Astrocyte of the cerebellum (primary cell): ENCODE measurements around the gene CAPN8.
"Not testable (repeated sequence)": the region's sequence is repeated elsewhere in the genome, so short reads cannot be mapped to it uniquely, and the experiment has no call there.

Experiments
- DNase-seq: peaks from one replicate; pipeline ENCODE4 v3.0.0-alpha.2; 2011; ENCODE audit warnings: low read depth
- H3K4me3 ChIP-seq: 2 replicates; pipeline ENCODE4 v1.5.1; 2011; ENCODE audit warnings: mild to moderate bottlenecking, low read depth, low read length, moderate library complexity
- CTCF ChIP-seq: IDR thresholded peaks from 2 replicates; pipeline ENCODE4 v1.5.1; 2012; ENCODE audit warnings: low read length, low read depth, moderate library complexity, mild to moderate bottlenecking; ENCODE audit errors: missing control alignments
- in situ Hi-C: cut with HindIII; loops from 2 replicates; pipeline ENCODE4 v1.10.0; 2017; ENCODE audit warnings: low sequenced_read_pairs

The CAPN8 gene

GRCh38 chr1:223519116-223519515 lies 146.4 kb downstream of the CAPN8 start:
- in situ Hi-C loops: no loop called here

GRCh38 chr1:223518553-223518952 lies 146.9 kb downstream of the CAPN8 start:
- H3K4me3 ChIP-seq, in situ Hi-C loops, DNase-seq: not testable (repeated sequence)

More at GRCh38 chr1:223519116-223519515, 146.4 kb downstream of the CAPN8 start:
- DNase-seq: no peak
- no peak for TF ChIP-seq CTCF
- no peak overlapping the region for H3K4me3 ChIP-seq

GRCh38 chr1:223515926-223516325 lies 149.6 kb downstream of the CAPN8 start:
- no peak for TF ChIP-seq CTCF
- no peak for DNase-seq
- in situ Hi-C loops: no loop called here

DNA sequence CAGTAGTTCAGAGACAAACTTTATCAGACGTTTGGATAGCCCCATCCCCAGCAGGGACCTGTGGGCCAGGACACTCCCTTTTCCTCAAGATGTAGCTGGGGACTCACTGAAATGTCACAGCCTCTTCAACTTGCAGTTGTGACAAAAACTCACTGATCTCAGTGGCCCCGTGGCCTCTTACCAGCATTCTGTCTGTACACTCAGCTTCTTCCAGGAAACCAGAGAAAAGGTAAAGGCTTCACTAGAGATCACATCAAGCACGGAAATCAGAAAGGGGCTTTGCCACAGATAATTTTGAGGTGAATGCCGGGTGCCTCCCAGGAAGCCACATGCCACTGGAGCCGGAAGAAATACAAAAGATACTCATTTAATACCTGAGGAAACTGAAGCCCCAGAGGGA lies 150.1 kb downstream of the CAPN8 start:
- H3K4me3 ChIP-seq: no peak overlapping the region
- TF ChIP-seq CTCF: no peak
- DNase-seq: no peak
- in situ Hi-C loops: no loop called here

More at GRCh38 chr1:223515926-223516325, 149.6 kb downstream of the CAPN8 start:
- H3K4me3 ChIP-seq: no peak overlapping the region

- DNase-seq: no peak
- in situ Hi-C loops: no loop called here
- H3K4me3 ChIP-seq: no peak overlapping the region
- TF ChIP-seq CTCF: no peak
Measured at GRCh38 chr1:223514644-223515043, 150.9 kb downstream of the CAPN8 start.

GRCh38 chr1:223513309-223513708 lies 152.2 kb downstream of the CAPN8 start:
- no peak overlapping the region for H3K4me3 ChIP-seq
- in situ Hi-C loops: no loop called here
- DNase-seq: no peak
- TF ChIP-seq CTCF: no peak

GRCh38 chr1:223512057-223512456 lies 153.4 kb downstream of the CAPN8 start:
- DNase-seq: no peak
- H3K4me3 ChIP-seq: no peak overlapping the region
- no peak for TF ChIP-seq CTCF
- in situ Hi-C loops: no loop called here
